HepG2 (cell line): ENCODE results near the gene PNPLA2. TPM values are rescaled to one million over a fixed set of nuclear protein-coding genes. Genes with fewer than 3 reads are reported as not detected.
A peak's percentile ranks its signal among the peaks of the same experiment; 100 is the strongest.

Source experiments
- ARNTL ChIP-seq: sonication (generic); formaldehyde crosslinking; IDR thresholded peaks from 2 replicates; pipeline ENCODE4 v1.4.0; 2020; ENCODE audit warnings: mild to moderate bottlenecking, missing genetic modification reagents
- DBP ChIP-seq: sonication (generic); formaldehyde crosslinking; IDR thresholded peaks from 2 replicates; pipeline ENCODE4 v1.4.0; 2020; ENCODE audit warnings: missing genetic modification reagents; ENCODE audit errors: not compliant biosample characterization
- FOXM1 ChIP-seq: sonication (generic); formaldehyde crosslinking; IDR thresholded peaks from 2 replicates; pipeline ENCODE4 v1.5.0; 2020; ENCODE audit warnings: missing genetic modification reagents
- MAFF ChIP-seq: IDR thresholded peaks from 2 replicates; pipeline ENCODE4 v1.6.1; 2011; ENCODE audit warnings: low read depth, low read length, improper control_type of control experiment
- MEF2D ChIP-seq: sonication (generic); formaldehyde crosslinking; IDR thresholded peaks from 2 replicates; pipeline ENCODE4 v1.5.1; 2020; ENCODE audit warnings: mild to moderate bottlenecking, missing genetic modification reagents
- MEIS2 ChIP-seq: sonication (generic); formaldehyde crosslinking; IDR thresholded peaks from 2 replicates; pipeline ENCODE4 v1.9.0; 2021; ENCODE audit warnings: mild to moderate bottlenecking, missing genetic modification reagents
- MXI1 ChIP-seq: IDR thresholded peaks from 3 replicates; pipeline ENCODE4 v1.6.1; 2012; ENCODE audit warnings: low read depth, low read length, inconsistent platforms, borderline replicate concordance
- NCOA5 ChIP-seq: sonication (generic); formaldehyde crosslinking; IDR thresholded peaks from 2 replicates; pipeline ENCODE4 v1.4.0; 2020; ENCODE audit warnings: missing genetic modification reagents
- PAF1 ChIP-seq: IDR thresholded peaks from 2 replicates; pipeline ENCODE4 v1.6.1; 2016; ENCODE audit warnings: missing genetic modification reagents, missing compliant biosample characterization
- PAXIP1 ChIP-seq: sonication (generic); formaldehyde crosslinking; conservative IDR thresholded peaks from 2 replicates; pipeline ENCODE4 v1.4.0; 2020; ENCODE audit warnings: mild to moderate bottlenecking, missing genetic modification reagents, moderate library complexity
- RBFOX2 ChIP-seq: fragments of 200-400 bp; formaldehyde crosslinking; IDR thresholded peaks from 2 replicates; pipeline ENCODE4 v1.6.1; 2017; ENCODE audit warnings: low read depth, mild to moderate bottlenecking, low read length
- SALL1 ChIP-seq: sonication (generic); formaldehyde crosslinking; IDR thresholded peaks from 2 replicates; pipeline ENCODE4 v1.8.0; 2022; ENCODE audit warnings: mild to moderate bottlenecking, missing genetic modification reagents
- SMARCE1 ChIP-seq: fragments of 450-650 bp; IDR thresholded peaks from 2 replicates; pipeline ENCODE4 v1.6.1; 2017; ENCODE audit warnings: borderline replicate concordance
- SNRNP70 ChIP-seq: fragments of 200-400 bp; formaldehyde crosslinking; IDR thresholded peaks from 2 replicates; pipeline ENCODE4 v1.6.1; 2017; ENCODE audit warnings: mild to moderate bottlenecking, low read depth, low read length, moderate library complexity
- ZNF354B ChIP-seq: sonication (generic); formaldehyde crosslinking; IDR thresholded peaks from 2 replicates; pipeline ENCODE4 v1.8.0; 2022; ENCODE audit warnings: mild to moderate bottlenecking, missing genetic modification reagents
- ZNF362 ChIP-seq: sonication (generic); formaldehyde crosslinking; IDR thresholded peaks from 2 replicates; pipeline ENCODE4 v1.4.0; 2020; ENCODE audit warnings: missing genetic modification reagents, mild to moderate bottlenecking, borderline replicate concordance
- ZNF605 ChIP-seq: sonication (generic); formaldehyde crosslinking; IDR thresholded peaks from 2 replicates; pipeline ENCODE4 v1.8.0; 2022; ENCODE audit warnings: mild to moderate bottlenecking, missing genetic modification reagents
- ZNF639 ChIP-seq: conservative IDR thresholded peaks from 2 replicates; pipeline ENCODE4 v1.6.1; 2018; ENCODE audit warnings: missing genetic modification reagents
- ZNF773 ChIP-seq: sonication (generic); formaldehyde crosslinking; IDR thresholded peaks from 2 replicates; pipeline ENCODE4 v1.4.0; 2020; ENCODE audit warnings: missing genetic modification reagents, borderline replicate concordance
- polyA plus RNA-seq, 8 experiments: library from polyadenylated mRNA; depleted of rRNA in 3 of 8; stranded (reverse) in 7 of 8; unstranded in 1 of 8; fragments of >200 nt; fragmentation: Illumina TruSeq in 4 of 8; extraction: Trizol in 4 of 8; gene quantifications; 2 replicates each; pipeline versions ENCODE4 v1.2.1 to v1.2.3, GENCODE V29; 2011 to 2016; ENCODE audit warnings: low read depth in 4 of 8, missing spikeins in 1 of 8, mixed read lengths in 1 of 8; ENCODE audit not compliant: insufficient read depth in 1 of 8
- total RNA-seq, 5 experiments: library from RNA; depleted of rRNA; stranded (reverse); fragments of >200 nt; fragmentation: Illumina TruSeq; extraction: Trizol; gene quantifications; 2 replicates each; pipeline ENCODE4 v1.2.3, GENCODE V29; 2016; ENCODE audit warnings: low read depth in 1 of 5

PNPLA2 gene
- total and polyA plus RNA-seq, 2 of the 13 experiments (the other 11 are each of a cell fraction or from before 2014, with no cell fraction given) = 10.5 to 43.2 TPM

- TF ChIP-seq NCOA5 (CRISPR knock-in tag) (no peak), MXI1 (peak; percentile 96), ZNF362 (no peak), MEIS2 (CRISPR knock-in tag) (0 out of 2 replicates have a peak, but pooled peaks have one; percentile 12), MEF2D (no peak), ZNF605 (CRISPR knock-in tag) (peak; percentile 36; the same call in 1 of the 2 replicates), FOXM1 (no peak), MAFF (no peak), ARNTL (CRISPR knock-in tag) (0 out of 2 replicates have a peak, but pooled peaks have one; percentile 27), PAXIP1 (CRISPR knock-in tag) (0 out of 2 replicates have a peak, but pooled peaks have one; percentile 4), ZNF773 (CRISPR knock-in tag) (no peak), PAF1 (CRISPR knock-in tag) (no peak), SNRNP70 (no peak), RBFOX2 (peak; percentile 40; the same call in 1 of the 2 replicates), SMARCE1 (no peak), DBP (CRISPR knock-in tag) (no peak), ZNF639 (CRISPR knock-in tag) (no peak), SALL1 (CRISPR knock-in tag) (0 out of 2 replicates have a peak, but pooled peaks have one; percentile 2), ZNF354B (CRISPR knock-in tag) (no peak)
These were observed 22.8 kb upstream of the PNPLA2 start (continued) for GRCh38 chr11:795634-796564.
